Fibroblast of the conjunctiva (primary cell): ENCODE measurements around the gene MSL3B.

Experiments
- DNase-seq: peaks from one replicate; pipeline ENCODE4 v3.0.0-alpha.2; 2010; ENCODE audit warnings: low read depth

Gene MSL3B

GRCh38 chr2:233832869-233833311, 35.3 kb downstream of the MSL3B start:
- DNase-seq: no peak

GRCh38 chr2:233832414-233832813, 35.8 kb downstream of the MSL3B start:
- DNase-seq: no peak

GRCh38 chr2:233831861-233832260, 36.3 kb downstream of the MSL3B start:
- no peak for DNase-seq

- DNase-seq: no peak
Observed at GRCh38 chr2:233831011-233831721, 37.0 kb downstream of the MSL3B start.

- no peak for DNase-seq
Observed at GRCh38 chr2:233830111-233830802, 37.9 kb downstream of the MSL3B start.

- no peak for DNase-seq
Observed at GRCh38 chr2:233829193-233830110, 38.7 kb downstream of the MSL3B start.

- DNase-seq: no peak
Observed at GRCh38 chr2:233828546-233829192, 39.5 kb downstream of the MSL3B start.

GRCh38 chr2:233824373-233824772, 43.8 kb downstream of the MSL3B start:
- DNase-seq: no peak

GRCh38 chr2:233823731-233824121, 44.5 kb downstream of the MSL3B start:
- DNase-seq: no peak

GRCh38 chr2:233822781-233823730, 45.1 kb downstream of the MSL3B start:
- no peak for DNase-seq

- DNase-seq: no peak
Observed at GRCh38 chr2:233822101-233822771, 46.0 kb downstream of the MSL3B start.

GRCh38 chr2:233821709-233822100, 46.5 kb downstream of the MSL3B start:
- no peak for DNase-seq

GRCh38 chr2:233821196-233821595, 47.0 kb downstream of the MSL3B start:
- no peak for DNase-seq

- no peak for DNase-seq
Observed at GRCh38 chr2:233820774-233821105, 47.4 kb downstream of the MSL3B start.

- DNase-seq: no peak
Observed at GRCh38 chr2:233819884-233820773, 48.1 kb downstream of the MSL3B start.

GRCh38 chr2:233818639-233819621, 49.3 kb downstream of the MSL3B start:
- DNase-seq: no peak

GRCh38 chr2:233817995-233818638, 50.1 kb downstream of the MSL3B start:
- no peak for DNase-seq
